ENCODE measurements around the gene RBM38. TPM values are rescaled to one million over a fixed set of nuclear protein-coding genes. Genes with fewer than 3 reads are reported as not detected.
A peak's percentile ranks its signal among the peaks of the same experiment; 100 is the strongest.

Gene RBM38
- total and polyA plus RNA-seq, 3 experiments from 2014 or later: 94.4 to 107 (median 101) TPM

DNA sequence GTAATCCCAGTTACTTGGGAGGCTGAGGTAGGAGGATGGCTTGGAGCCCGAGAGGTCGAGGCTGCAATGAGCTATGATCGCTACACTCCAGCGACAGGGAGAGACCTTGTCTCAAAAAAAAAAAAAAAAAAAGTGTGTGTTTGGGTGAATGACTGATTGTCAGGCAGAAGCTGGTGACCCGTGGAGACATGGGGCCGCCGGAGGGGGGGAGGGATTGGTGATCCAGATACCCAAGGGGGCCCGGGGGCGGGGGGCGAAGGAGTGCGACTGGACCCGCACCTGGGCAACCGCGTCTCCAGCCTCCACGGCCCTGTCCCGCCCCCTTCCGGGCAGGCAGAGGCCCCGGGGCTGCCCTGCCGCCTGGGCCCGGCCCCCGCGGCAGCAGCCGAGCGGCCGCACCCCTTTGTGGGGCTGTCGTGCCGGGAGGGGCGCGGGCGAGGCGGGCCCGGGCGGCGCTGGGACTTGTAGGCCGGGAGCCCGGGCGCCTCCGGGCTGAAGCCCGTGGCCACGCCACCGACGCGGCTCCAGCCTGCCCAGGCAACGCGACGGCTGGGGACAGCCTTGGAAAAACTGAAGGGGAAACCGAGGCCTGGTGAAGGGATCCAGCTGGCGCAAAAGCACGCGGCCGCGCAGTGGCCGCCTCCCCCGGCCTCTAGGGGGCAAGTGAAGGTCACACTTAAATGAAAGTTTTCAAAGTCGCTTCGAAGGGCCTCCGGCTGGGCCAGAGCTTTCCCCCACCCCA lies 2.1 kb upstream of the RBM38 start:
- Histone ChIP-seq H3K4me1 (ENCODE audit: insufficient read depth, low read length) (peaks cover 28% of the 10 kb centered on the region), H3K27ac (ENCODE audit: low read depth, low read length) (peak overlapping the region; percentile 78), H3K9me3 (ENCODE audit: low read length) (no peaks in the 10 kb centered on the region), H3K36me3 (ENCODE audit: insufficient read depth, low read length) (peaks cover 11% of the 10 kb centered on the region), H3K4me3 (ENCODE audit: low read length) (peak overlapping the region; percentile 69), H3K27me3 (ENCODE audit: insufficient read depth, low read length, poor library complexity, severe bottlenecking) (no peaks in the 10 kb centered on the region)
- DNase-seq: peak in 4 of 5 donors; percentile 48 to 73 (median 67)
- Mint-ChIP-seq H3K9me3 (peaks cover 0 to 2% (median 0%) of the 10 kb centered on the region in 5 donors), H3K27me3 (peaks cover 0 to 5% of the 10 kb centered on the region in 2 donors), H3K4me3 (peak overlapping the region; percentile 81 to 95 (median 86)), H3K27ac (peak overlapping the region; percentile 77 to 97 (median 94)), H3K36me3 (peaks cover 6 to 28% (median 12%) of the 10 kb centered on the region in 3 donors), H3K4me1 (peaks cover 35 to 41% (median 36%) of the 10 kb centered on the region in 3 donors)
- POLR2A ChIA-PET: interaction anchor here (0.6 to 2.9 kb wide), 5 partner anchors 9 to 742 kb away, joined by 3 to 33 read pairs (median 5); no protein-coding TSS in a partner anchor
- CTCF ChIA-PET: interaction anchor here (0.8 to 4.8 kb wide), 16 partner anchors 7 to 230 kb away, joined by 3 to 46 read pairs (median 4); no protein-coding TSS in a partner anchor

- H3K27me3 ChIP-seq (ENCODE audit: insufficient read depth, low read length, poor library complexity, severe bottlenecking): no peaks in the 10 kb centered on the region
- CTCF ChIA-PET: interaction anchor here (0.8 to 4.8 kb wide), 19 partner anchors 8 to 229 kb away, joined by 3 to 46 read pairs (median 4); no protein-coding TSS in a partner anchor
- peaks cover 0 to 2% (median 0%) of the 10 kb centered on the region in 5 donors for H3K9me3 Mint-ChIP-seq
- H3K36me3 Mint-ChIP-seq: peaks cover 6 to 32% (median 12%) of the 10 kb centered on the region in 3 donors
- H3K4me1 ChIP-seq (ENCODE audit: insufficient read depth, low read length): peaks cover 36% of the 10 kb centered on the region
- peak overlapping the region; percentile 69 for H3K4me3 ChIP-seq (ENCODE audit: low read length)
- H3K4me1 Mint-ChIP-seq: peaks cover 36 to 47% (median 36%) of the 10 kb centered on the region in 3 donors
- no peaks in the 10 kb centered on the region for H3K9me3 ChIP-seq (ENCODE audit: low read length)
- H3K36me3 ChIP-seq (ENCODE audit: insufficient read depth, low read length): peaks cover 19% of the 10 kb centered on the region
- peaks cover 0 to 5% of the 10 kb centered on the region in 2 donors for H3K27me3 Mint-ChIP-seq
- H3K27ac ChIP-seq (ENCODE audit: low read depth, low read length): peak overlapping the region; percentile 78
- H3K27ac Mint-ChIP-seq: peak overlapping the region; percentile 82 to 97 (median 94)
- POLR2A ChIA-PET: interaction anchor here (0.6 to 3.1 kb wide), 6 partner anchors 8 to 52 kb away, joined by 3 to 33 read pairs (median 6); no protein-coding TSS in a partner anchor
- H3K4me3 Mint-ChIP-seq: peak overlapping the region; percentile 81 to 95 (median 86)
- DNase-seq: peak; percentile 55 to 78 (median 71)
Measured at GRCh38 chr20:57389695-57390603, 1.2 kb upstream of the RBM38 start.

DNA sequence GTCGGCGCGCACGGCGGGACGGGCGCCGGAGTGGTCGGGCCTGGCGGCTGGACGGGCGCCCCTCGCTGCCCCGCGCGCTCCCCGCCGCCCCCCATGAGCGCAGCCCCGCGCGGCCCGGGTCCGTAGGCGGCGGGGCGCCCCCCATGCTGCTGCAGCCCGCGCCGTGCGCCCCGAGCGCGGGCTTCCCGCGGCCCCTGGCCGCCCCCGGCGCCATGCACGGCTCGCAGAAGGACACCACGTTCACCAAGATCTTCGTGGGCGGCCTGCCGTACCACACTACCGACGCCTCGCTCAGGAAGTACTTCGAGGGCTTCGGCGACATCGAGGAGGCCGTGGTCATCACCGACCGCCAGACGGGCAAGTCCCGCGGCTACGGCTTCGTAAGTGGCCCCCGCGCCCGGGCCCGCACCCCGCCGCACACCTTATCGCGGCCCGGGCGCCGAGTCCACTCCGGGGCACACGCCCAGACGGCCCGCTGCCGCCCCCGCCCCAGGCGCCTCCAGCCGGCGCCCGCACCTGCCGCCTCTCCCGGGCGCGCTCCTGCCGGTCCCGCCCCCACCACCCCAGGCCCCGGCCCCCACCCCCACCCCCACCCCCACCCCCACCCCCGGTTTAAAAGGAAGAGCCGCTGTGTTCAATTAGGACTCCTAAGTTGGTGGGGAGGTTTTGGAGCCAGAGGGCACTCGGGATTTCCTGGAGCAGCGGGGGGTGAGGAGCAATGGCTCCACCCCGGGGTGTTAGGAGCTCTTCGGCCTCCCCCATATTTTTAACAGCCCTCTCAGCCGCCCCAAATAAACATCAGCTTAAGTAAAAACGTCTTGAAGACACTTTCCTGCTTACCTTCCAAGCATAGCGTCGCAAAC lies 474 bp downstream of the RBM38 start:
- Mint-ChIP-seq H3K4me1 (peaks cover 50 to 63% (median 51%) of the 10 kb centered on the region in 3 donors), H3K27ac (peak overlapping the region; percentile 90 to 100 (median 99)), H3K9me3 (peaks cover 0 to 2% (median 0%) of the 10 kb centered on the region in 5 donors), H3K27me3 (peaks cover 0 to 5% of the 10 kb centered on the region in 2 donors), H3K36me3 (peaks cover 9 to 48% (median 12%) of the 10 kb centered on the region in 3 donors), H3K4me3 (peak overlapping the region; percentile 74 to 99 (median 91))
- Histone ChIP-seq H3K9me3 (ENCODE audit: low read length) (no peaks in the 10 kb centered on the region), H3K4me3 (ENCODE audit: low read length) (peak overlapping the region; percentile 96), H3K4me1 (ENCODE audit: insufficient read depth, low read length) (peaks cover 53% of the 10 kb centered on the region), H3K27ac (ENCODE audit: low read depth, low read length) (peak overlapping the region; percentile 96), H3K36me3 (ENCODE audit: insufficient read depth, low read length) (peaks cover 36% of the 10 kb centered on the region), H3K27me3 (ENCODE audit: insufficient read depth, low read length, poor library complexity, severe bottlenecking) (no peaks in the 10 kb centered on the region)
- DNase-seq: peak in 2 of 5 donors; percentile 39 to 65
- POLR2A ChIA-PET: interaction anchor here (0.8 to 3.1 kb wide), 11 partner anchors 13 to 1261 kb away, joined by 3 to 20 read pairs (median 5); partner anchors contain the start of genes PMEPA1, RAE1, VAPB and ZBP1
- CTCF ChIA-PET: interaction anchor here (0.8 to 3.4 kb wide), 9 partner anchors 10 to 105 kb away, joined by 3 to 13 read pairs (median 7); no protein-coding TSS in a partner anchor

DNA sequence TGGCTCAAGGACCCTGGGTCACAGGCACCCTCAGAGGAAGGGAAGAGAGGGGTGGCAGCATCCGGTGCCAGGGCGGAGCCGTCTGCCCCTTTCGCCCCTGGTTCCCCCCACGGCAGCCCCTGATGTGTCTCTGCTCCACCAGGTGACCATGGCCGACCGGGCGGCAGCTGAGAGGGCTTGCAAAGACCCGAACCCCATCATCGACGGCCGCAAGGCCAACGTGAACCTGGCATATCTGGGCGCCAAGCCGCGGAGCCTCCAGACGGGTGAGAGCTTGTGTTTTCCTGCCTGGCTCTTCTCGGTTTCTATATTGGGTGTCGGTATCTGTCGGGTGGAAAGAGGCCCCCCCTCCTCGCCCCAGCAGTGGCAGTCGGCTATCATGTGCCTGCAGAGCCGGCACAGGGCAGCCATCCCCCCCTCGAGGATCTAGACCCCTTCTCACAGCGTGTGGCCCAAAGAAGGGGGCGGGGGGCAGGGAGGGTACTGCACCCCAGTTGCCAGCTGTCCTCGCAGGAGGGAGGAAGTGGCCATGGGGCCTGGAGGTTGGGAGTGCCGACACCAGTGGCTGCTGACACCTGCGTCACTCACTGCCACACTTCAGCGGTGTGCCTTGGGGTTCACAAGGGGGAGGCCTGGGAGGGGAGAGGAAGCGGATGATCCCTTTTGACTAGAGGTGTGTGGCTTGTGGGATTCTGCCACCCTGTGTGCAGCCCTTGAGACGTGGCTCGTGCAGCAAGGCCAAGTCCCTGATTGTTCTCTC lies 1.5 kb downstream of the RBM38 start:
- H3K4me3 Mint-ChIP-seq: peak overlapping the region; percentile 74 to 99 (median 91)
- peaks cover 60 to 73% (median 60%) of the 10 kb centered on the region in 3 donors for H3K4me1 Mint-ChIP-seq
- CTCF ChIA-PET: interaction anchor here (0.6 to 2.6 kb wide), 8 partner anchors 11 to 906 kb away, joined by 3 to 13 read pairs (median 6); no protein-coding TSS in a partner anchor
- H3K9me3 Mint-ChIP-seq: no peaks in the 10 kb centered on the region
- Histone ChIP-seq H3K36me3 (ENCODE audit: insufficient read depth, low read length) (peaks cover 45% of the 10 kb centered on the region), H3K9me3 (ENCODE audit: low read length) (no peaks in the 10 kb centered on the region), H3K27me3 (ENCODE audit: insufficient read depth, low read length, poor library complexity, severe bottlenecking) (no peaks in the 10 kb centered on the region), H3K4me3 (ENCODE audit: low read length) (peak overlapping the region; percentile 96), H3K27ac (ENCODE audit: low read depth, low read length) (peak overlapping the region; percentile 96), H3K4me1 (ENCODE audit: insufficient read depth, low read length) (peaks cover 63% of the 10 kb centered on the region)
- peak; percentile 83 to 96 (median 95) for DNase-seq
- H3K27me3 Mint-ChIP-seq: peaks cover 0 to 5% of the 10 kb centered on the region in 2 donors
- peak overlapping the region; percentile 90 to 100 (median 99) for H3K27ac Mint-ChIP-seq
- POLR2A ChIA-PET: interaction anchor here (0.5 to 3.1 kb wide), 15 partner anchors 12 to 1260 kb away, joined by 3 to 20 read pairs (median 5); partner anchors contain the start of genes PMEPA1, RAE1, VAPB and ZBP1
- peaks cover 11 to 58% (median 12%) of the 10 kb centered on the region in 3 donors for H3K36me3 Mint-ChIP-seq

- no peaks in the 10 kb centered on the region for H3K9me3 ChIP-seq (ENCODE audit: low read length)
- ChIA-PET POLR2A (interaction anchor here (0.6 to 3.1 kb wide), 5 partner anchors 39 to 1021 kb away, joined by 5 to 20 read pairs (median 6); partner anchors contain the start of genes PMEPA1 and VAPB), CTCF (interaction anchor here (1.8 to 2.6 kb wide), 2 partner anchors 11 to 42 kb away, joined by 8 to 13 read pairs; no protein-coding TSS in a partner anchor)
- peak overlapping the region; percentile 96 for H3K4me3 ChIP-seq (ENCODE audit: low read length)
- peaks cover 69% of the 10 kb centered on the region for H3K4me1 ChIP-seq (ENCODE audit: insufficient read depth, low read length)
- Mint-ChIP-seq H3K4me3 (peak overlapping the region; percentile 74 to 99 (median 91)), H3K9me3 (peaks cover 0 to 1% (median 0%) of the 10 kb centered on the region in 5 donors), H3K27ac (peak overlapping the region; percentile 90 to 100 (median 99)), H3K4me1 (peaks cover 66 to 80% (median 66%) of the 10 kb centered on the region in 3 donors), H3K27me3 (peaks cover 0 to 11% of the 10 kb centered on the region in 2 donors), H3K36me3 (peaks cover 12 to 63% (median 12%) of the 10 kb centered on the region in 3 donors)
- H3K27me3 ChIP-seq (ENCODE audit: insufficient read depth, low read length, poor library complexity, severe bottlenecking): no peaks in the 10 kb centered on the region
- peak in 2 of 5 donors; percentile 8 to 47 for DNase-seq
- peaks cover 45% of the 10 kb centered on the region for H3K36me3 ChIP-seq (ENCODE audit: insufficient read depth, low read length)
- H3K27ac ChIP-seq (ENCODE audit: low read depth, low read length): peak overlapping the region; percentile 96
Measured at GRCh38 chr20:57393321-57394120, 2.3 kb downstream of the RBM38 start.

Data from CD8-positive, alpha-beta memory T cell (primary cell).